K562 (cell line): ENCODE measurements around the gene SMOC2. TPM values are rescaled to one million over a fixed set of nuclear protein-coding genes. Genes with fewer than 3 reads are reported as not detected.

Experiments used
- ATAC-seq: fragments of 200-7000 bp; cut with Tn5 transposase; 3 replicates; pipeline ENCODE4 v1.9.1; 2020; ENCODE audit warnings: moderate library complexity
- BruUV-seq: library from RNA; stranded (reverse); fragments of 400-500 nt; replicated peaks from 2 replicates; lab custom pipeline; 2021; lab: Mats Ljungman, UMichigan
- CTCF ChIA-PET: fragments of 300-600 bp; formaldehyde crosslinking; extraction: SDS; loops from one replicate; lab custom pipeline; 2021; ENCODE audit warnings: low intra/inter-chr PET ratio; lab: Yijun Ruan, JAX
- POLR2A ChIA-PET: fragments of 300-600, 350-650 bp; sonication (Branson Sonifier 250); formaldehyde crosslinking; extraction: SDS; loops from one replicate; lab custom pipeline; 2021; ENCODE audit warnings: antibody characterized with exemption, inconsistent platforms; lab: Yijun Ruan, JAX
- DNase-seq, 4 experiments: peaks; one replicate each; pipeline versions ENCODE4 v3.0.0 to v3.0.0-alpha.2; 2011 to 2018; ENCODE audit warnings: low spot score in 3 of 4, mixed read lengths in 3 of 4; ENCODE audit errors: extremely low read depth in 1 of 4
- FAIRE-seq: peaks from 2 replicates; lab custom pipeline; 2011; peaks lifted over from hg19 to GRCh38; lab: Jason Lieb, UNC
- H2AFZ ChIP-seq: 2 replicates; pipeline ENCODE4 v1.6.0; 2011; ENCODE audit warnings: low read depth, low read length, control low read depth, inconsistent platforms
- H3K27ac ChIP-seq: fragments of 200-600 bp; 3 replicates; pipeline ENCODE4 v1.8.0; 2011; ENCODE audit warnings: low read depth, mild to moderate bottlenecking, control low read depth, inconsistent platforms, low read length, moderate library complexity, mixed read lengths; ENCODE audit errors: extremely low read depth
- H3K27me3 ChIP-seq, 2 experiments: fragments of 300-600 bp in 1 of 2; 2 replicates in 1 of 2; 3 replicates in 1 of 2; pipeline versions ENCODE4 v1.6.0 to v1.8.0; 2011; ENCODE audit warnings: inconsistent platforms in 2 of 2, low read length in 2 of 2, mild to moderate bottlenecking in 1 of 2, mixed read lengths in 1 of 2, moderate library complexity in 1 of 2; ENCODE audit not compliant: control insufficient read depth in 2 of 2, insufficient read depth in 2 of 2
- H3K36me3 ChIP-seq: fragments of 300-600 bp; 3 replicates; pipeline ENCODE4 v1.8.0; 2011; ENCODE audit warnings: mild to moderate bottlenecking, low read length, inconsistent platforms; ENCODE audit not compliant: control insufficient read depth, insufficient read depth
- H3K4me1 ChIP-seq, 2 experiments: fragments of 200-600 bp in 1 of 2; replicated peaks in 1 of 2; 2 replicates in 1 of 2; 3 replicates in 1 of 2; pipeline versions ENCODE4 v1.5.1 to v1.8.0; 2011; ENCODE audit warnings: inconsistent platforms in 2 of 2, low read length in 2 of 2, mild to moderate bottlenecking in 1 of 2, mixed read lengths in 1 of 2, moderate library complexity in 1 of 2; ENCODE audit not compliant: control insufficient read depth in 2 of 2, insufficient read depth in 2 of 2
- H3K4me2 ChIP-seq: 2 replicates; pipeline ENCODE4 v1.6.1; 2011; ENCODE audit warnings: low read length, control low read depth, inconsistent platforms, mixed read lengths; ENCODE audit not compliant: insufficient read depth
- H3K4me3 ChIP-seq: fragments of 200-600 bp; sonication (generic), shearing (Covaris generic); 2 replicates; pipeline ENCODE4 v1.5.1; 2016; ENCODE audit warnings: control low read depth, inconsistent platforms
- H3K79me2 ChIP-seq: fragments of 200-600 bp; 3 replicates; pipeline ENCODE4 v1.8.0; 2011; ENCODE audit warnings: low read length, inconsistent platforms; ENCODE audit not compliant: control insufficient read depth, insufficient read depth
- H3K9ac ChIP-seq, 2 experiments: 2 replicates each; pipeline versions ENCODE4 v1.6.0 to v1.6.1; 2011; ENCODE audit warnings: low read depth in 2 of 2, low read length in 2 of 2, control low read depth in 1 of 2, inconsistent platforms in 1 of 2, mild to moderate bottlenecking in 1 of 2, mixed read lengths in 1 of 2; ENCODE audit not compliant: insufficient read depth in 1 of 2
- H3K9me1 ChIP-seq: one replicate; pipeline ENCODE4 v1.6.0; 2011; ENCODE audit warnings: inconsistent platforms, mild to moderate bottlenecking, low read length, moderate library complexity; ENCODE audit not compliant: control insufficient read depth, insufficient read depth
- H3K9me3 ChIP-seq: replicated peaks from 2 replicates; pipeline ENCODE4 v1.5.1; 2011; ENCODE audit warnings: low read depth, low read length, inconsistent platforms; ENCODE audit not compliant: control insufficient read depth, insufficient read depth
- H4K20me1 ChIP-seq: replicated peaks from 2 replicates; pipeline ENCODE4 v1.6.1; 2011; ENCODE audit warnings: low read length, inconsistent platforms, mixed read lengths; ENCODE audit not compliant: control insufficient read depth, insufficient read depth
- POLR2A ChIP-seq: fragments of 450-650 bp; conservative IDR thresholded peaks from 2 replicates; pipeline ENCODE4 v1.6.1; 2016
- SIX5 ChIP-seq, 2 experiments: IDR thresholded peaks; 2 replicates each; pipeline ENCODE4 v1.6.1; 2011; ENCODE audit warnings: low read length in 2 of 2, borderline replicate concordance in 1 of 2, low read depth in 1 of 2, mild to moderate bottlenecking in 1 of 2, moderate library complexity in 1 of 2; ENCODE audit not compliant: insufficient read depth in 1 of 2
- STAG1 ChIP-seq: sonication (generic); formaldehyde crosslinking; IDR thresholded peaks from 2 replicates; pipeline ENCODE4 v1.5.0; 2020; ENCODE audit warnings: missing genetic modification reagents, borderline replicate concordance
- WGBS: fragments of 100-300 bp; shearing (Covaris generic); methylation state at CpG from one replicate; pipeline ENCODE4 v1.1.6; 2016; ENCODE audit warnings: low coverage, mixed read lengths; ENCODE audit not compliant: insufficient coverage; ENCODE audit errors: missing lambda C conversion rate; 5-methylcytosine and 5-hydroxymethylcytosine counted together
- in situ Hi-C: fragments of 300-500 bp; cut with MboI; formaldehyde crosslinking; loops from 4 replicates; pipeline ENCODE4 v1.15.0; 2018; ENCODE audit warnings: inconsistent platforms, mixed read lengths
- intact Hi-C: fragments of 100-400 bp; cut with micrococcal nuclease; formaldehyde crosslinking; loops from 2 replicates; pipeline ENCODE4 v1.14.2; 2022
- polyA plus RNA-seq, 8 experiments: library from polyadenylated mRNA; depleted of rRNA in 4 of 8; stranded (reverse) in 5 of 8; unstranded in 3 of 8; fragments of >200 nt; fragmentation: Nextera tagmentation in 2 of 8; fragmentation: Illumina TruSeq in 1 of 8; extraction: Ambion mirVana in 2 of 8; extraction: Trizol in 1 of 8; gene quantifications; 2 replicates each; pipeline versions ENCODE4 v1.2.1 to v1.2.3, GENCODE V29; 2011 to 2014; ENCODE audit warnings: inconsistent platforms in 1 of 8, missing spikeins in 1 of 8
- total RNA-seq, 7 experiments: library from RNA; depleted of rRNA in 6 of 7; stranded (reverse); fragments of >200 nt in 6 of 7; fragmentation: Illumina TruSeq in 2 of 7; extraction: Trizol in 2 of 7; gene quantifications; 2 replicates each; pipeline versions ENCODE4 v1.2.1 to v1.2.3, GENCODE V29; 2011 to 2021; ENCODE audit warnings: low replicate concordance in 1 of 7
- TF ChIP-seq, protein P1 (sequence below), 2 experiments: fragments of 450-650 bp; IDR thresholded peaks; 2 replicates each; pipeline ENCODE4 v1.6.1; 2018; ENCODE audit warnings: mild to moderate bottlenecking in 2 of 2, low read depth in 1 of 2; ENCODE audit not compliant: partially characterized antibody in 2 of 2

The SMOC2 gene
- total and polyA plus RNA-seq, 9 of the 15 experiments (the other 6 are each of a cell fraction or from before 2014, with no cell fraction given) = 0.45 to 2.3 (median 1.1) TPM

GRCh38 chr6:168439794-168440450 lies 1.1 kb upstream of the SMOC2 start:
- Histone ChIP-seq H3K4me3 (no peak overlapping the region), H3K27me3 (peaks cover 10 to 26% of the 10 kb centered on the region in 2 experiments; a peak in 4 of 5 replicates), H3K4me2 (no peak overlapping the region), H3K4me1 (peaks cover 0 to 13% of the 10 kb centered on the region in 2 experiments; a peak in 1 of 5 replicates), H3K9ac (no peak overlapping the region), H3K79me2 (no peaks in the 10 kb centered on the region), H3K9me3 (no peaks in the 10 kb centered on the region), H3K36me3 (no peaks in the 10 kb centered on the region), H4K20me1 (no peaks in the 10 kb centered on the region; the same call in none of the 2 replicates), H3K27ac (no peak overlapping the region), H3K9me1 (no peaks in the 10 kb centered on the region), H2AFZ (no peak overlapping the region)
- CTCF ChIA-PET = no interaction called here
- no peak for TF ChIP-seq SIX5 (IDR thresholded peaks at IDR 0.05; ENCODE audit: borderline replicate concordance in 1 of 2, insufficient read depth in 1 of 2, low read depth in 1 of 2, low read length in 2 of 2)
- TF ChIP-seq STAG1 (CRISPR knock-in tag) = no peak
- TF ChIP-seq POLR2A = no peak
- TF ChIP-seq, protein P1, sequence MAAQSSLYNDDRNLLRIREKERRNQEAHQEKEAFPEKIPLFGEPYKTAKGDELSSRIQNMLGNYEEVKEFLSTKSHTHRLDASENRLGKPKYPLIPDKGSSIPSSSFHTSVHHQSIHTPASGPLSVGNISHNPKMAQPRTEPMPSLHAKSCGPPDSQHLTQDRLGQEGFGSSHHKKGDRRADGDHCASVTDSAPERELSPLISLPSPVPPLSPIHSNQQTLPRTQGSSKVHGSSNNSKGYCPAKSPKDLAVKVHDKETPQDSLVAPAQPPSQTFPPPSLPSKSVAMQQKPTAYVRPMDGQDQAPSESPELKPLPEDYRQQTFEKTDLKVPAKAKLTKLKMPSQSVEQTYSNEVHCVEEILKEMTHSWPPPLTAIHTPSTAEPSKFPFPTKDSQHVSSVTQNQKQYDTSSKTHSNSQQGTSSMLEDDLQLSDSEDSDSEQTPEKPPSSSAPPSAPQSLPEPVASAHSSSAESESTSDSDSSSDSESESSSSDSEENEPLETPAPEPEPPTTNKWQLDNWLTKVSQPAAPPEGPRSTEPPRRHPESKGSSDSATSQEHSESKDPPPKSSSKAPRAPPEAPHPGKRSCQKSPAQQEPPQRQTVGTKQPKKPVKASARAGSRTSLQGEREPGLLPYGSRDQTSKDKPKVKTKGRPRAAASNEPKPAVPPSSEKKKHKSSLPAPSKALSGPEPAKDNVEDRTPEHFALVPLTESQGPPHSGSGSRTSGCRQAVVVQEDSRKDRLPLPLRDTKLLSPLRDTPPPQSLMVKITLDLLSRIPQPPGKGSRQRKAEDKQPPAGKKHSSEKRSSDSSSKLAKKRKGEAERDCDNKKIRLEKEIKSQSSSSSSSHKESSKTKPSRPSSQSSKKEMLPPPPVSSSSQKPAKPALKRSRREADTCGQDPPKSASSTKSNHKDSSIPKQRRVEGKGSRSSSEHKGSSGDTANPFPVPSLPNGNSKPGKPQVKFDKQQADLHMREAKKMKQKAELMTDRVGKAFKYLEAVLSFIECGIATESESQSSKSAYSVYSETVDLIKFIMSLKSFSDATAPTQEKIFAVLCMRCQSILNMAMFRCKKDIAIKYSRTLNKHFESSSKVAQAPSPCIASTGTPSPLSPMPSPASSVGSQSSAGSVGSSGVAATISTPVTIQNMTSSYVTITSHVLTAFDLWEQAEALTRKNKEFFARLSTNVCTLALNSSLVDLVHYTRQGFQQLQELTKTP (IDR thresholded peaks at IDR 0.05; ENCODE audit: low read depth in 1 of 2, partially characterized antibody in 2 of 2) = no peak
- FAIRE-seq (no peak), DNase-seq (no peak), ATAC-seq (no peak)
- WGBS = 21% methylated on average over 8 of the region's 8 CpGs
- intact Hi-C loops = no loop called here
- in situ Hi-C loops = no loop called here
- no TSS peak for BruUV-seq
- POLR2A ChIA-PET = no interaction called here
